Mammary epithelial cell (primary cell): ENCODE data around the gene NUDT4.

Experiments used
- CTCF ChIP-seq, 2 donors: IDR thresholded peaks in 1 of 2; conservative IDR thresholded peaks in 1 of 2; 2 replicates each; pipeline ENCODE4 v1.5.1; 2011 to 2012; ENCODE audit warnings: inconsistent platforms in 2 of 2, low read length in 2 of 2, mild to moderate bottlenecking in 2 of 2, control low read depth in 1 of 2, low read depth in 1 of 2; ENCODE audit not compliant: insufficient read depth in 1 of 2; ENCODE audit errors: extremely low read depth in 1 of 2
- EZH2 ChIP-seq: IDR thresholded peaks from 2 replicates; pipeline ENCODE4 v1.6.1; 2012; ENCODE audit warnings: low read length, inconsistent platforms, borderline replicate concordance

- TF ChIP-seq CTCF (conservative IDR thresholded peaks at IDR 0.05 in 1 of 2, IDR thresholded peaks at IDR 0.05 in 1 of 2; ENCODE audit: extremely low read depth in 1 of 2, insufficient read depth in 1 of 2, low read depth in 1 of 2, low read length in 2 of 2), result no peak
- no peak for TF ChIP-seq EZH2
Observed at GRCh38 chr12:93430280-93430679, 52.6 kb downstream of the NUDT4 start.
